Measurements from ENCODE around the gene SOX13.

SOX13 gene

GRCh38 chr1:204062106-204062505, 10.8 kb upstream of the SOX13 start:
- no peak for DNase-seq (ENCODE audit: low spot score)

- DNase-seq (ENCODE audit: low spot score): no peak
These were observed 7.5 kb upstream of the SOX13 start for GRCh38 chr1:204065174-204065985.

- no peak for DNase-seq (ENCODE audit: low spot score)
These were observed 7.0 kb upstream of the SOX13 start for GRCh38 chr1:204065986-204066300.

GRCh38 chr1:204067935-204068334, 5.0 kb upstream of the SOX13 start:
- no peak for DNase-seq (ENCODE audit: low spot score)

GRCh38 chr1:204069887-204070286, 3.0 kb upstream of the SOX13 start:
- no peak for DNase-seq (ENCODE audit: low spot score)

GRCh38 chr1:204070895-204071294, 2.0 kb upstream of the SOX13 start:
- DNase-seq (ENCODE audit: low spot score): no peak

GRCh38 chr1:204073837-204074273, 940 bp downstream of the SOX13 start:
- no peak for DNase-seq (ENCODE audit: low spot score)

GRCh38 chr1:204074274-204075138, 1.6 kb downstream of the SOX13 start:
- DNase-seq (ENCODE audit: low spot score): no peak

GRCh38 chr1:204075139-204075521, 2.2 kb downstream of the SOX13 start:
- no peak for DNase-seq (ENCODE audit: low spot score)

GRCh38 chr1:204075890-204076846, 3.3 kb downstream of the SOX13 start:
- no peak for DNase-seq (ENCODE audit: low spot score)

- DNase-seq (ENCODE audit: low spot score): no peak
These were observed 4.0 kb downstream of the SOX13 start for GRCh38 chr1:204076891-204077290.

GRCh38 chr1:204077979-204078696, 5.2 kb downstream of the SOX13 start:
- no peak for DNase-seq (ENCODE audit: low spot score)

GRCh38 chr1:204079608-204079999, 6.7 kb downstream of the SOX13 start:
- DNase-seq (ENCODE audit: low spot score): no peak

GRCh38 chr1:204080163-204080903, 7.4 kb downstream of the SOX13 start:
- no peak for DNase-seq (ENCODE audit: low spot score)

- no peak for DNase-seq (ENCODE audit: low spot score)
These were observed 8.4 kb downstream of the SOX13 start for GRCh38 chr1:204081164-204081790.

- DNase-seq (ENCODE audit: low spot score): no peak
These were observed 9.0 kb downstream of the SOX13 start for GRCh38 chr1:204081791-204082513.

- DNase-seq (ENCODE audit: low spot score): no peak
These were observed 10.6 kb downstream of the SOX13 start for GRCh38 chr1:204083491-204083890.

GRCh38 chr1:204084247-204084772, 11.4 kb downstream of the SOX13 start:
- DNase-seq (ENCODE audit: low spot score): no peak

GRCh38 chr1:204085876-204086275, 13.0 kb downstream of the SOX13 start:
- DNase-seq (ENCODE audit: low spot score): no peak

Data from CD4-positive, alpha-beta T cell treated with Interleukin-2 at 100 ng/mL for 4 hours (primary cell).